CD4-positive, alpha-beta T cell treated with Interleukin-6 at 100 ng/mL for 8 hours (primary cell): ENCODE measurements around the gene AP3S2.
"Not testable (repeated sequence)": the region's sequence is repeated elsewhere in the genome, so short reads cannot be mapped to it uniquely, and the experiment has no call there.

Source experiments
- DNase-seq: peaks from one replicate; pipeline ENCODE4 v3.0.0-alpha.2; 2020; ENCODE audit warnings: mixed read lengths, low spot score

AP3S2 gene

GRCh38 chr15:89799918-89800498 lies 93.8 kb downstream of the AP3S2 start:
- DNase-seq: no peak

GRCh38 chr15:89799011-89799911 lies 94.5 kb downstream of the AP3S2 start:
- no peak for DNase-seq

- DNase-seq: no peak
These were observed 96.1 kb downstream of the AP3S2 start for GRCh38 chr15:89797678-89798201.

- no peak for DNase-seq
These were observed 97.8 kb downstream of the AP3S2 start for GRCh38 chr15:89795996-89796395.

- no peak for DNase-seq
These were observed 99.1 kb downstream of the AP3S2 start for GRCh38 chr15:89794627-89795241.

GRCh38 chr15:89792106-89792805 lies 101.5 kb downstream of the AP3S2 start:
- no peak for DNase-seq

- no peak for DNase-seq
These were observed 103.1 kb downstream of the AP3S2 start for GRCh38 chr15:89790661-89791060.

- no peak for DNase-seq
These were observed 103.6 kb downstream of the AP3S2 start for GRCh38 chr15:89790206-89790605.

- not testable (repeated sequence) for DNase-seq
These were observed 105.2 kb downstream of the AP3S2 start for GRCh38 chr15:89788585-89788984.

GRCh38 chr15:89787944-89788343 lies 105.8 kb downstream of the AP3S2 start:
- DNase-seq: no peak

- no peak for DNase-seq
These were observed 108.0 kb downstream of the AP3S2 start for GRCh38 chr15:89785774-89786140.

GRCh38 chr15:89785064-89785773 lies 108.6 kb downstream of the AP3S2 start:
- no peak for DNase-seq

GRCh38 chr15:89784686-89784960 lies 109.2 kb downstream of the AP3S2 start:
- no peak for DNase-seq

GRCh38 chr15:89783861-89784685 lies 109.7 kb downstream of the AP3S2 start:
- DNase-seq: no peak

GRCh38 chr15:89783111-89783860 lies 110.5 kb downstream of the AP3S2 start:
- DNase-seq: no peak

GRCh38 chr15:89782619-89782950 lies 111.2 kb downstream of the AP3S2 start:
- DNase-seq: not testable (repeated sequence)

- DNase-seq: no peak
These were observed 111.7 kb downstream of the AP3S2 start for GRCh38 chr15:89781891-89782618.

- no peak for DNase-seq
These were observed 112.7 kb downstream of the AP3S2 start for GRCh38 chr15:89781055-89781454.

GRCh38 chr15:89780601-89781000 lies 113.2 kb downstream of the AP3S2 start:
- no peak for DNase-seq
